Activated T-helper 1 cell treated with anti-CD3 and anti-CD28 coated beads, Interleukin-12 subunit alpha, Interleukin-12 subunit beta, Interleukin-2, Interleukin-4 antibody, amounts not matched to agents 30 ng/mL and 10 ng/mL and 1 ng/mL, durations not matched to agents 14 hours and 24 hours and 36 hours (primary cell): ENCODE results near the gene GABRB2. TPM values are rescaled to one million over a fixed set of nuclear protein-coding genes. Genes with fewer than 3 reads are reported as not detected.

ENCODE experiments used
- DNase-seq: peaks from one replicate; pipeline ENCODE4 v3.0.0; 2021; ENCODE audit warnings: low spot score
- H3K27ac Mint-ChIP-seq: one replicate; pipeline ENCODE4 v1.8.0; 2021; ENCODE audit warnings: mild to moderate bottlenecking, mixed read lengths
- H3K27me3 Mint-ChIP-seq: one replicate; pipeline ENCODE4 v1.8.0; 2022; ENCODE audit warnings: mild to moderate bottlenecking, moderate library complexity, mixed read lengths; ENCODE audit not compliant: insufficient read depth
- H3K36me3 Mint-ChIP-seq: one replicate; pipeline ENCODE4 v1.8.0; 2021; ENCODE audit warnings: low read depth, mixed read lengths
- H3K4me1 Mint-ChIP-seq: one replicate; pipeline ENCODE4 v1.8.0; 2021; ENCODE audit warnings: low read depth, mixed read lengths
- H3K4me3 Mint-ChIP-seq: one replicate; pipeline ENCODE4 v1.8.0; 2021; ENCODE audit warnings: mild to moderate bottlenecking, moderate library complexity, mixed read lengths
- H3K9me3 Mint-ChIP-seq: one replicate; pipeline ENCODE4 v1.8.0; 2021; ENCODE audit warnings: mixed read lengths
- intact Hi-C: fragments of 100-400 bp; cut with micrococcal nuclease; formaldehyde crosslinking; loops from one replicate; pipeline ENCODE4 v1.15.1; 2024
- total RNA-seq: library from RNA; stranded (reverse); gene quantifications from 2 replicates; pipeline ENCODE4 v1.2.3, GENCODE V29; 2022

The GABRB2 gene
- total RNA-seq, 1 donor from 2014 or later: not detected

- intact Hi-C loops: no loop called here
Measured at GRCh38 chr5:161369022-161369421, 177.5 kb downstream of the GABRB2 start.

GRCh38 chr5:161358446-161358845 lies 188.1 kb downstream of the GABRB2 start:
- Mint-ChIP-seq H3K27me3 (no peaks in the 10 kb centered on the region), H3K27ac (no peak overlapping the region), H3K36me3 (no peaks in the 10 kb centered on the region), H3K4me3 (no peak overlapping the region), H3K4me1 (no peaks in the 10 kb centered on the region), H3K9me3 (no peaks in the 10 kb centered on the region)
- no peak for DNase-seq
- intact Hi-C loops: no loop called here

More at GRCh38 chr5:161369022-161369421, 177.5 kb downstream of the GABRB2 start:
- Mint-ChIP-seq H3K36me3 (no peaks in the 10 kb centered on the region), H3K4me3 (no peak overlapping the region), H3K9me3 (no peaks in the 10 kb centered on the region), H3K27me3 (no peaks in the 10 kb centered on the region), H3K4me1 (no peaks in the 10 kb centered on the region), H3K27ac (no peak overlapping the region)
- DNase-seq: no peak

- intact Hi-C loops: no loop called here
- Mint-ChIP-seq H3K27ac (no peak overlapping the region), H3K36me3 (no peaks in the 10 kb centered on the region), H3K4me3 (no peak overlapping the region), H3K9me3 (peaks cover 4% of the 10 kb centered on the region), H3K27me3 (no peaks in the 10 kb centered on the region), H3K4me1 (no peaks in the 10 kb centered on the region)
- DNase-seq: no peak
Measured at GRCh38 chr5:161344234-161344633, 202.3 kb downstream of the GABRB2 start.

GRCh38 chr5:161342886-161343285 lies 203.6 kb downstream of the GABRB2 start:
- H3K9me3 Mint-ChIP-seq: peaks cover 4% of the 10 kb centered on the region
- no peaks in the 10 kb centered on the region for H3K27me3 Mint-ChIP-seq
- no peaks in the 10 kb centered on the region for H3K36me3 Mint-ChIP-seq
- no peak for DNase-seq
- no peak overlapping the region for H3K4me3 Mint-ChIP-seq
- intact Hi-C loops: no loop called here
- H3K4me1 Mint-ChIP-seq: no peaks in the 10 kb centered on the region
- no peak overlapping the region for H3K27ac Mint-ChIP-seq

GRCh38 chr5:161340012-161340411 lies 206.5 kb downstream of the GABRB2 start:
- Mint-ChIP-seq H3K4me1 (no peaks in the 10 kb centered on the region), H3K27me3 (no peaks in the 10 kb centered on the region), H3K4me3 (no peak overlapping the region), H3K27ac (no peak overlapping the region), H3K36me3 (no peaks in the 10 kb centered on the region), H3K9me3 (no peaks in the 10 kb centered on the region)
- intact Hi-C loops: no loop called here
- DNase-seq: no peak

- intact Hi-C loops: no loop called here
- no peak for DNase-seq
- Mint-ChIP-seq H3K27me3 (no peaks in the 10 kb centered on the region), H3K4me1 (no peaks in the 10 kb centered on the region), H3K27ac (no peak overlapping the region), H3K36me3 (no peaks in the 10 kb centered on the region), H3K9me3 (no peaks in the 10 kb centered on the region), H3K4me3 (no peak overlapping the region)
Measured at GRCh38 chr5:161333194-161333880, 213.2 kb downstream of the GABRB2 start.

GRCh38 chr5:161332343-161332742 lies 214.2 kb downstream of the GABRB2 start:
- no peak overlapping the region for H3K27ac Mint-ChIP-seq
- H3K9me3 Mint-ChIP-seq: no peaks in the 10 kb centered on the region
- no peaks in the 10 kb centered on the region for H3K4me1 Mint-ChIP-seq
- no peaks in the 10 kb centered on the region for H3K36me3 Mint-ChIP-seq
- no peak for DNase-seq
- no peaks in the 10 kb centered on the region for H3K27me3 Mint-ChIP-seq
- no peak overlapping the region for H3K4me3 Mint-ChIP-seq
- intact Hi-C loops: no loop called here

GRCh38 chr5:161314033-161314432 lies 232.5 kb downstream of the GABRB2 start:
- intact Hi-C loops: no loop called here
- Mint-ChIP-seq H3K4me3 (no peak overlapping the region), H3K27me3 (no peaks in the 10 kb centered on the region), H3K4me1 (no peaks in the 10 kb centered on the region), H3K9me3 (no peaks in the 10 kb centered on the region), H3K27ac (no peak overlapping the region), H3K36me3 (no peaks in the 10 kb centered on the region)
- DNase-seq: no peak

- Mint-ChIP-seq H3K4me3 (no peak overlapping the region), H3K36me3 (no peaks in the 10 kb centered on the region), H3K27ac (no peak overlapping the region), H3K9me3 (no peaks in the 10 kb centered on the region), H3K27me3 (no peaks in the 10 kb centered on the region), H3K4me1 (no peaks in the 10 kb centered on the region)
- intact Hi-C loops: no loop called here
- DNase-seq: no peak
Measured at GRCh38 chr5:161312882-161313281, 233.6 kb downstream of the GABRB2 start.

- no peak overlapping the region for H3K27ac Mint-ChIP-seq
- DNase-seq: no peak
- H3K4me3 Mint-ChIP-seq: no peak overlapping the region
- no peaks in the 10 kb centered on the region for H3K36me3 Mint-ChIP-seq
- intact Hi-C loops: no loop called here
- no peaks in the 10 kb centered on the region for H3K9me3 Mint-ChIP-seq
- H3K27me3 Mint-ChIP-seq: no peaks in the 10 kb centered on the region
- H3K4me1 Mint-ChIP-seq: no peaks in the 10 kb centered on the region
Measured at GRCh38 chr5:161311965-161312364, 234.6 kb downstream of the GABRB2 start.

GRCh38 chr5:161311146-161311708 lies 235.3 kb downstream of the GABRB2 start:
- H3K27ac Mint-ChIP-seq: no peak overlapping the region
- H3K36me3 Mint-ChIP-seq: no peaks in the 10 kb centered on the region
- no peaks in the 10 kb centered on the region for H3K27me3 Mint-ChIP-seq
- no peak for DNase-seq
- no peaks in the 10 kb centered on the region for H3K4me1 Mint-ChIP-seq
- no peaks in the 10 kb centered on the region for H3K9me3 Mint-ChIP-seq
- intact Hi-C loops: no loop called here
- H3K4me3 Mint-ChIP-seq: no peak overlapping the region

- intact Hi-C loops: no loop called here
- no peak for DNase-seq
- H3K27me3 Mint-ChIP-seq: no peaks in the 10 kb centered on the region
- H3K36me3 Mint-ChIP-seq: no peaks in the 10 kb centered on the region
- H3K27ac Mint-ChIP-seq: no peak overlapping the region
- H3K4me1 Mint-ChIP-seq: no peaks in the 10 kb centered on the region
- no peaks in the 10 kb centered on the region for H3K9me3 Mint-ChIP-seq
- H3K4me3 Mint-ChIP-seq: no peak overlapping the region
Measured at GRCh38 chr5:161306351-161306995, 240.1 kb downstream of the GABRB2 start.

- H3K4me1 Mint-ChIP-seq: no peaks in the 10 kb centered on the region
- intact Hi-C loops: no loop called here
- no peak for DNase-seq
- H3K4me3 Mint-ChIP-seq: no peak overlapping the region
- H3K9me3 Mint-ChIP-seq: no peaks in the 10 kb centered on the region
- H3K36me3 Mint-ChIP-seq: no peaks in the 10 kb centered on the region
- H3K27ac Mint-ChIP-seq: no peak overlapping the region
- H3K27me3 Mint-ChIP-seq: no peaks in the 10 kb centered on the region
Measured at GRCh38 chr5:161305601-161306000, 240.9 kb downstream of the GABRB2 start.
